HepG2 (cell line): ENCODE measurements around the gene P2RY2.

ENCODE experiments used
- ATF7 ChIP-seq, 2 experiments: fragments of 450-650 bp in 1 of 2; sonication (generic) in 1 of 2; formaldehyde crosslinking in 1 of 2; IDR thresholded peaks; 2 replicates each; pipeline versions ENCODE4 v1.4.0 to v1.6.1; 2016 to 2020; ENCODE audit warnings: antibody characterized with exemption in 1 of 2, mild to moderate bottlenecking in 1 of 2, missing genetic modification reagents in 1 of 2
- KLF12 ChIP-seq: sonication (generic); formaldehyde crosslinking; IDR thresholded peaks from 2 replicates; pipeline ENCODE4 v1.4.0; 2020; ENCODE audit warnings: missing genetic modification reagents, borderline replicate concordance
- NR2C2 ChIP-seq: sonication (generic); formaldehyde crosslinking; IDR thresholded peaks from 2 replicates; pipeline ENCODE4 v1.4.0; 2020; ENCODE audit warnings: missing genetic modification reagents, mild to moderate bottlenecking, moderate library complexity, borderline replicate concordance
- RXRA ChIP-seq: sonication (generic); formaldehyde crosslinking; IDR thresholded peaks from 2 replicates; pipeline ENCODE4 v1.5.1; 2020; ENCODE audit warnings: missing genetic modification reagents
- TCF7L2 ChIP-seq: IDR thresholded peaks from 2 replicates; pipeline ENCODE4 v1.6.1; 2011; ENCODE audit warnings: mild to moderate bottlenecking, low read depth, low read length, moderate library complexity
- ZFP1 ChIP-seq: IDR thresholded peaks from 2 replicates; pipeline ENCODE4 v1.6.1; 2016
- ZNF343 ChIP-seq: sonication (generic); formaldehyde crosslinking; IDR thresholded peaks from 2 replicates; pipeline ENCODE4 v1.4.0; 2020; ENCODE audit warnings: mild to moderate bottlenecking, missing genetic modification reagents

DNA sequence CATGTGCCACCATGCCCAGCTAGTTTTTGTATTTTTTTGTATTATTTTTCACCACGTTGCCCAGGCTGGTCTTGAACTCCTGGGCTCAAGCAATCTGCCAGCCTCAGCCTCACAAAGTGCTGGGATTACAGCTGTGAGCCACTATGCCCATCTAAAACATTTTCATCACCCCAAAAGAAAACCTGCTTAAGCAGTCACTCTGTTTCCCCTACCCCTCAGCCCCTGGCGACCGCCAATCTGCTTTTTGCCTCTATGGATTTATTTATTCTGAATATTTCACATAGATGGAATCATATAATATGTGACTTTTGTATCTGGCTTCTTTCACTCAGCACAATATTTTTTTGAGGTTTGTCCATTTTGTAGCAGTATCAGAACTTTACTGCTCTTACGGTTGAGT, 18.6 kb upstream of the P2RY2 start:
- TF ChIP-seq ZNF343 (CRISPR knock-in tag) (no peak), KLF12 (no peak), RXRA (CRISPR knock-in tag) (no peak), ZFP1 (CRISPR knock-in tag) (no peak), ATF7 (IDR thresholded peaks at IDR 0.05) (no peak), ATF7 (CRISPR knock-in tag; IDR thresholded peaks at IDR 0.05) (no peak), NR2C2 (no peak), TCF7L2 (no peak)
